Measurements from ENCODE around the gene PHLPP1.

PHLPP1 gene

DNA sequence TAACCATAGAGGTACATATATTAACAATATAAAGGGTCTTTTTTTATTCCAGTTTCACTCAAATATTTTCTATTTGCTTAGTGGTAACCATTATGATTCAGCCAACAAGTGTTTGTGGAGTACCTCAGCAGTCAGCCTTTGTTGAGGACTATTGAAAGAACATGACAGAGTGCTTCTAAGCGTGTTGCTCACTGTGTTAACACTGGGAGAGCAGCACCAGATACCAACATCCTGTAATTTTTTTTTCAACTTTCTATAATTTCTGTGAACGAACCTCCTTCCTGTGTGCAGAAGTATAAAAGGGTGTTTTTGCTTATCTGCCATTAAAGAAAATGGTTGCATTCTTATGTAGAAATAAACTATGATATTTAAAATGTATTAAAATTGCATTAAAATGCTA, 239.0 kb downstream of the PHLPP1 start:
- Histone ChIP-seq H3K9me2 (replicated peaks; ENCODE audit: insufficient read depth, low read length) (no peaks in the 10 kb centered on the region), H3K4me2 (ENCODE audit: low read depth, low read length, poor library complexity, severe bottlenecking) (no peak overlapping the region), H3K27ac (ENCODE audit: low read depth, low read length) (no peak overlapping the region), H3K79me2 (ENCODE audit: insufficient read depth, low read length) (no peaks in the 10 kb centered on the region), H3K36me3 (ENCODE audit: low read length) (no peaks in the 10 kb centered on the region), H3K9me3 (ENCODE audit: insufficient read depth, low read length) (no peaks in the 10 kb centered on the region), H3F3A (ENCODE audit: insufficient read depth) (no peaks in the 10 kb centered on the region), H3K27me3 (ENCODE audit: low read length) (no peaks in the 10 kb centered on the region), H4K20me1 (ENCODE audit: low read depth, low read length) (no peaks in the 10 kb centered on the region), H3K4me3 (ENCODE audit: insufficient read depth, low read length, poor library complexity, severe bottlenecking) (no peak overlapping the region), H3K9ac (ENCODE audit: low read length) (no peak overlapping the region), H2AFZ (ENCODE audit: low read depth, low read length, severe bottlenecking) (no peak overlapping the region)
- no peak for TF ChIP-seq EZH2phosphoT487 (conservative IDR thresholded peaks at IDR 0.05; ENCODE audit: low read length)
- TF ChIP-seq, protein P1, sequence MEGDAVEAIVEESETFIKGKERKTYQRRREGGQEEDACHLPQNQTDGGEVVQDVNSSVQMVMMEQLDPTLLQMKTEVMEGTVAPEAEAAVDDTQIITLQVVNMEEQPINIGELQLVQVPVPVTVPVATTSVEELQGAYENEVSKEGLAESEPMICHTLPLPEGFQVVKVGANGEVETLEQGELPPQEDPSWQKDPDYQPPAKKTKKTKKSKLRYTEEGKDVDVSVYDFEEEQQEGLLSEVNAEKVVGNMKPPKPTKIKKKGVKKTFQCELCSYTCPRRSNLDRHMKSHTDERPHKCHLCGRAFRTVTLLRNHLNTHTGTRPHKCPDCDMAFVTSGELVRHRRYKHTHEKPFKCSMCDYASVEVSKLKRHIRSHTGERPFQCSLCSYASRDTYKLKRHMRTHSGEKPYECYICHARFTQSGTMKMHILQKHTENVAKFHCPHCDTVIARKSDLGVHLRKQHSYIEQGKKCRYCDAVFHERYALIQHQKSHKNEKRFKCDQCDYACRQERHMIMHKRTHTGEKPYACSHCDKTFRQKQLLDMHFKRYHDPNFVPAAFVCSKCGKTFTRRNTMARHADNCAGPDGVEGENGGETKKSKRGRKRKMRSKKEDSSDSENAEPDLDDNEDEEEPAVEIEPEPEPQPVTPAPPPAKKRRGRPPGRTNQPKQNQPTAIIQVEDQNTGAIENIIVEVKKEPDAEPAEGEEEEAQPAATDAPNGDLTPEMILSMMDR (IDR thresholded peaks at IDR 0.05; ENCODE audit: insufficient read depth, low read length, poor library complexity, severe bottlenecking), result no peak

- Histone ChIP-seq H4K20me1 (ENCODE audit: low read depth, low read length) (no peaks in the 10 kb centered on the region), H2AFZ (ENCODE audit: low read depth, low read length, severe bottlenecking) (no peak overlapping the region), H3K9me2 (replicated peaks; ENCODE audit: insufficient read depth, low read length) (no peaks in the 10 kb centered on the region), H3K27ac (ENCODE audit: low read depth, low read length) (no peak overlapping the region), H3K4me3 (ENCODE audit: insufficient read depth, low read length, poor library complexity, severe bottlenecking) (no peak overlapping the region), H3K9me3 (ENCODE audit: insufficient read depth, low read length) (no peaks in the 10 kb centered on the region), H3K27me3 (ENCODE audit: low read length) (no peaks in the 10 kb centered on the region), H3F3A (ENCODE audit: insufficient read depth) (no peaks in the 10 kb centered on the region), H3K9ac (ENCODE audit: low read length) (no peak overlapping the region), H3K79me2 (ENCODE audit: insufficient read depth, low read length) (no peaks in the 10 kb centered on the region), H3K4me2 (ENCODE audit: low read depth, low read length, poor library complexity, severe bottlenecking) (no peak overlapping the region), H3K36me3 (ENCODE audit: low read length) (no peaks in the 10 kb centered on the region)
- TF ChIP-seq, protein P1 (IDR thresholded peaks at IDR 0.05; ENCODE audit: insufficient read depth, low read length, poor library complexity, severe bottlenecking), result peak; percentile 36
- no peak for TF ChIP-seq EZH2phosphoT487 (conservative IDR thresholded peaks at IDR 0.05; ENCODE audit: low read length)
These were observed 242.6 kb downstream of the PHLPP1 start for GRCh38 chr18:62957885-62958472.

- H3K4me2 ChIP-seq (ENCODE audit: low read depth, low read length, poor library complexity, severe bottlenecking), result no peak overlapping the region
- no peaks in the 10 kb centered on the region for H3K27me3 ChIP-seq (ENCODE audit: low read length)
- no peaks in the 10 kb centered on the region for H3K36me3 ChIP-seq (ENCODE audit: low read length)
These were observed 244.1 kb downstream of the PHLPP1 start for GRCh38 chr18:62959481-62959880.

More at GRCh38 chr18:62959481-62959880, 244.1 kb downstream of the PHLPP1 start:
- Histone ChIP-seq H3K4me3 (ENCODE audit: insufficient read depth, low read length, poor library complexity, severe bottlenecking) (no peak overlapping the region), H3F3A (ENCODE audit: insufficient read depth) (no peaks in the 10 kb centered on the region), H3K27ac (ENCODE audit: low read depth, low read length) (no peak overlapping the region), H3K79me2 (ENCODE audit: insufficient read depth, low read length) (no peaks in the 10 kb centered on the region), H3K9me3 (ENCODE audit: insufficient read depth, low read length) (no peaks in the 10 kb centered on the region), H4K20me1 (ENCODE audit: low read depth, low read length) (no peaks in the 10 kb centered on the region), H3K9me2 (replicated peaks; ENCODE audit: insufficient read depth, low read length) (no peaks in the 10 kb centered on the region), H2AFZ (ENCODE audit: low read depth, low read length, severe bottlenecking) (no peak overlapping the region), H3K9ac (ENCODE audit: low read length) (no peak overlapping the region)
- TF ChIP-seq, protein P1 (IDR thresholded peaks at IDR 0.05; ENCODE audit: insufficient read depth, low read length, poor library complexity, severe bottlenecking), result no peak
- TF ChIP-seq EZH2phosphoT487 (conservative IDR thresholded peaks at IDR 0.05; ENCODE audit: low read length), result no peak
